ENCODE data around the gene CDC73.

DNA sequence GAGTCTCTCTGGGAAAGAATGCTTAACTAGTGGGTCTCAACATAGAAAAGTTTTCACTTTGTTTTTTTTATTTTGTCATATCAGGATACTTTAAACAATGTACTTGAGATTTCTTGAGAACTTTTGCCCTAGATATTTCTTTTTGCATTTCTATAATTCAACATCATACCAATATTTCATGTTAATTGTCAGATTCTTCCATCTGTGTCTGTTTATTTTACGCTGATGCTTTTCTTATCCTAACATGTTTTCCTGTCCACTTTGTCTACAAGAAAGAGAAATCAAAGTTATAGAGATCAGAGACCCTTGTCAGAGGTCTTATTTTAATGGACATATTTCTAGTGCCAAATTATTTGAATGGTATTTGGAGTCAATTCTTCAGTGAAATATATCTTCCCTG lies 160.1 kb downstream of the CDC73 start:
- TF ChIP-seq, protein P1, sequence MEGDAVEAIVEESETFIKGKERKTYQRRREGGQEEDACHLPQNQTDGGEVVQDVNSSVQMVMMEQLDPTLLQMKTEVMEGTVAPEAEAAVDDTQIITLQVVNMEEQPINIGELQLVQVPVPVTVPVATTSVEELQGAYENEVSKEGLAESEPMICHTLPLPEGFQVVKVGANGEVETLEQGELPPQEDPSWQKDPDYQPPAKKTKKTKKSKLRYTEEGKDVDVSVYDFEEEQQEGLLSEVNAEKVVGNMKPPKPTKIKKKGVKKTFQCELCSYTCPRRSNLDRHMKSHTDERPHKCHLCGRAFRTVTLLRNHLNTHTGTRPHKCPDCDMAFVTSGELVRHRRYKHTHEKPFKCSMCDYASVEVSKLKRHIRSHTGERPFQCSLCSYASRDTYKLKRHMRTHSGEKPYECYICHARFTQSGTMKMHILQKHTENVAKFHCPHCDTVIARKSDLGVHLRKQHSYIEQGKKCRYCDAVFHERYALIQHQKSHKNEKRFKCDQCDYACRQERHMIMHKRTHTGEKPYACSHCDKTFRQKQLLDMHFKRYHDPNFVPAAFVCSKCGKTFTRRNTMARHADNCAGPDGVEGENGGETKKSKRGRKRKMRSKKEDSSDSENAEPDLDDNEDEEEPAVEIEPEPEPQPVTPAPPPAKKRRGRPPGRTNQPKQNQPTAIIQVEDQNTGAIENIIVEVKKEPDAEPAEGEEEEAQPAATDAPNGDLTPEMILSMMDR (conservative IDR thresholded peaks at IDR 0.05; ENCODE audit: low read length) = no peak
- TF ChIP-seq EZH2phosphoT487 (IDR thresholded peaks at IDR 0.05; ENCODE audit: borderline replicate concordance, low read depth, low read length) = no peak
